DND-41 (cell line): ENCODE results near the gene PARP1.

Source experiments
- EZH2 ChIP-seq: IDR thresholded peaks from 3 replicates; pipeline ENCODE4 v1.6.1; 2012; ENCODE audit warnings: borderline replicate concordance, low read depth, mild to moderate bottlenecking, moderate library complexity, low read length, inconsistent platforms; ENCODE audit not compliant: severe bottlenecking
- TF ChIP-seq, protein P1 (sequence below): IDR thresholded peaks from 2 replicates; pipeline ENCODE4 v1.5.1; 2012; ENCODE audit warnings: borderline replicate concordance, low read length, moderate library complexity, mild to moderate bottlenecking; ENCODE audit not compliant: poor library complexity, severe bottlenecking; ENCODE audit errors: extremely low read depth

DNA sequence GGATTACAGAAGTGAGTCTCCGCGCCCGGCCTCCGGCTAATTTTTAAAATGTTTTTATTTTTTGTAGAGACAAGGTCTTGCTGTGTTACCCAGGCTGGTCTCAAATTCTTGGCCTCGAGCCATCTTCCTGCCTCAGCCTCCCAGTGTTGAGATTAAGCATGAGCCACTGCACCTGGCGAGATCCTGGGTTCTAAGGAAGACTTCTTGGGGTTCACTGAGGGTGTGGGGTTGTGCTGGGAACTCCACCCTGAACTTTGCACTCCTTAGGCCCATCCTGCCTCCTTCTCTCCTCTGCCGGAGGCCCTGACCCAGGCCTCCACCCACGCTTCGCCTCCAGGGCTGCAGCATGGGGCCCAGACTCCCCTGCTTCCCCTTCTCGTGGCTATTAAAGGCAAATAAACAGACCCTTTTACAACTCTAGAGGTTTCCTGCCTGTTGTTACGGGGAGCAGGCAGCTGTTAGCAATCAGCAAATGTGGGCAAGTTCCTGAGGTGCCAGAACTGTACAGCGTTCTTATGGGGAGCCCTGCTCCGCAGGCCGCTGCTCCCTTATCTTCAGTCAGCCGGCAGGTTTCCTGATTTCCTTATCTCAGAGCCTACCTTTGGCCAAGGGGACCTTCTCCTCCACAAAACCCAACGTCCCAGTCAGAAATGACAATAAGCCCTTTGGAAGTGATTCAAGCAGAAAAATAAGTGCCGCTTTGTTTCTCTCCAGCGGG is 57.9 kb downstream of the PARP1 start:
- no peak for TF ChIP-seq EZH2
- TF ChIP-seq, protein P1, sequence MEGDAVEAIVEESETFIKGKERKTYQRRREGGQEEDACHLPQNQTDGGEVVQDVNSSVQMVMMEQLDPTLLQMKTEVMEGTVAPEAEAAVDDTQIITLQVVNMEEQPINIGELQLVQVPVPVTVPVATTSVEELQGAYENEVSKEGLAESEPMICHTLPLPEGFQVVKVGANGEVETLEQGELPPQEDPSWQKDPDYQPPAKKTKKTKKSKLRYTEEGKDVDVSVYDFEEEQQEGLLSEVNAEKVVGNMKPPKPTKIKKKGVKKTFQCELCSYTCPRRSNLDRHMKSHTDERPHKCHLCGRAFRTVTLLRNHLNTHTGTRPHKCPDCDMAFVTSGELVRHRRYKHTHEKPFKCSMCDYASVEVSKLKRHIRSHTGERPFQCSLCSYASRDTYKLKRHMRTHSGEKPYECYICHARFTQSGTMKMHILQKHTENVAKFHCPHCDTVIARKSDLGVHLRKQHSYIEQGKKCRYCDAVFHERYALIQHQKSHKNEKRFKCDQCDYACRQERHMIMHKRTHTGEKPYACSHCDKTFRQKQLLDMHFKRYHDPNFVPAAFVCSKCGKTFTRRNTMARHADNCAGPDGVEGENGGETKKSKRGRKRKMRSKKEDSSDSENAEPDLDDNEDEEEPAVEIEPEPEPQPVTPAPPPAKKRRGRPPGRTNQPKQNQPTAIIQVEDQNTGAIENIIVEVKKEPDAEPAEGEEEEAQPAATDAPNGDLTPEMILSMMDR = no peak
